ENCODE results near the gene C1QTNF9B. TPM values are rescaled to one million over a fixed set of nuclear protein-coding genes. Genes with fewer than 3 reads are reported as not detected.

Gene C1QTNF9B
- total RNA-seq, 4 donors from 2014 or later, result 1.1 TPM; not detected in 3

GRCh38 chr13:23919006-23919405, 21.7 kb upstream of the C1QTNF9B start:
- Histone ChIP-seq H3K36me3 (no peaks in the 10 kb centered on the region), H3K9me3 (no peaks in the 10 kb centered on the region), H3K27me3 (no peaks in the 10 kb centered on the region), H3K4me3 (no peak overlapping the region), H3K4me1 (no peaks in the 10 kb centered on the region), H3K27ac (no peak overlapping the region)
- 98% methylated on average over 1 of the region's 1 CpG for WGBS
- TF ChIP-seq POLR2A (IDR thresholded peaks at IDR 0.05) (no peak), POLR2AphosphoS5 (IDR thresholded peaks at IDR 0.05) (no peak), EP300 (IDR thresholded peaks at IDR 0.05) (no peak)
- TF ChIP-seq, protein P1, sequence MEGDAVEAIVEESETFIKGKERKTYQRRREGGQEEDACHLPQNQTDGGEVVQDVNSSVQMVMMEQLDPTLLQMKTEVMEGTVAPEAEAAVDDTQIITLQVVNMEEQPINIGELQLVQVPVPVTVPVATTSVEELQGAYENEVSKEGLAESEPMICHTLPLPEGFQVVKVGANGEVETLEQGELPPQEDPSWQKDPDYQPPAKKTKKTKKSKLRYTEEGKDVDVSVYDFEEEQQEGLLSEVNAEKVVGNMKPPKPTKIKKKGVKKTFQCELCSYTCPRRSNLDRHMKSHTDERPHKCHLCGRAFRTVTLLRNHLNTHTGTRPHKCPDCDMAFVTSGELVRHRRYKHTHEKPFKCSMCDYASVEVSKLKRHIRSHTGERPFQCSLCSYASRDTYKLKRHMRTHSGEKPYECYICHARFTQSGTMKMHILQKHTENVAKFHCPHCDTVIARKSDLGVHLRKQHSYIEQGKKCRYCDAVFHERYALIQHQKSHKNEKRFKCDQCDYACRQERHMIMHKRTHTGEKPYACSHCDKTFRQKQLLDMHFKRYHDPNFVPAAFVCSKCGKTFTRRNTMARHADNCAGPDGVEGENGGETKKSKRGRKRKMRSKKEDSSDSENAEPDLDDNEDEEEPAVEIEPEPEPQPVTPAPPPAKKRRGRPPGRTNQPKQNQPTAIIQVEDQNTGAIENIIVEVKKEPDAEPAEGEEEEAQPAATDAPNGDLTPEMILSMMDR (IDR thresholded peaks at IDR 0.05), result no peak
- DNase-seq (ENCODE audit: low spot score in 2 of 2), result no peak

DNA sequence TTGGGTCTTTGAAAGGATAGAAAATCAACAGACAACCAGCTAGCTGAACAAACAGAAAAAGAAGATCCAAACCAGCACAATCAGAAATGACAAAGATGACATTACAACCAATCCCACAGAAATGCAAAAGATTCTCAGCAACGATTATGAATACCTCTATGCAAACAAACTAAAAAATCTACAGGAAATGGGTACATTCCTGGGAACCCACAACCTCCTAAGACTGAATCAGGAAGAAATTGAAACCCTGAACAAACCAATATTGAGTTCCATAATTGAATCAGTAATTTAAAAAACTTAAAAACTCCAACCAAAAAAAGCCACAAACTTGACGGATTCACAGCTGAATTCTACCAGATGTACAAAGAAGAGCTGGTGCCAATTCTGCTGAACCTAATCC, 20.9 kb upstream of the C1QTNF9B start:
- no peak for DNase-seq (ENCODE audit: low spot score in 2 of 2)
- no peak overlapping the region for H3K27ac ChIP-seq
- no peaks in the 10 kb centered on the region for H3K4me1 ChIP-seq
- WGBS, result 58% methylated on average over 2 of the region's 2 CpGs
- H3K9me3 ChIP-seq, result no peaks in the 10 kb centered on the region
- no peaks in the 10 kb centered on the region for H3K27me3 ChIP-seq
- no peak overlapping the region for H3K4me3 ChIP-seq
- no peaks in the 10 kb centered on the region for H3K36me3 ChIP-seq
- no peak for TF ChIP-seq POLR2A (IDR thresholded peaks at IDR 0.05)
- no peak for TF ChIP-seq POLR2AphosphoS5 (IDR thresholded peaks at IDR 0.05)
- TF ChIP-seq, protein P1 (IDR thresholded peaks at IDR 0.05), result no peak
- no peak for TF ChIP-seq EP300 (IDR thresholded peaks at IDR 0.05)

DNA sequence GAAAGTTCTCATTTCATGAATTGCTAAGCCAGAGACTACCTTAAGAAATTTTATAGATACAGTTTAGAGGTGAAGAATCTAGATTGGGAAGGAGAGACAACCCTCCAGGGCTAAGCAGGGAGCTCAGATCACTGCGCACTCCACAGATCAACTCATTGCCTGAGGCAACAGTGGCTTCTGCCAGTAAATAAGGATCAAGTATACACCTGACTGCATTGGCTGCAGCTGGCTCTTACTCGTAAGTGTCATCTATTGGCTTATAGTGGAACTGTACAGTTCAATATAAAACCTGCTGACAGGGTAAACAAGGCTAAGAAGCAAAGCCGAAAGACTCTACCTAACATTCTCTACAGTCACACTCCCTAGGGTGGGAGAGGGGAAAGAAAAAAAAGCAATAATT, 18.0 kb upstream of the C1QTNF9B start:
- Histone ChIP-seq H3K9me3 (no peaks in the 10 kb centered on the region), H3K36me3 (no peaks in the 10 kb centered on the region), H3K4me3 (no peak overlapping the region), H3K27ac (no peak overlapping the region), H3K27me3 (no peaks in the 10 kb centered on the region), H3K4me1 (no peaks in the 10 kb centered on the region)
- TF ChIP-seq, protein P1 (IDR thresholded peaks at IDR 0.05), result no peak
- no peak for TF ChIP-seq EP300 (IDR thresholded peaks at IDR 0.05)
- DNase-seq (ENCODE audit: low spot score in 2 of 2), result no peak
- WGBS, result 73% methylated on average over 3 of the region's 3 CpGs

DNA sequence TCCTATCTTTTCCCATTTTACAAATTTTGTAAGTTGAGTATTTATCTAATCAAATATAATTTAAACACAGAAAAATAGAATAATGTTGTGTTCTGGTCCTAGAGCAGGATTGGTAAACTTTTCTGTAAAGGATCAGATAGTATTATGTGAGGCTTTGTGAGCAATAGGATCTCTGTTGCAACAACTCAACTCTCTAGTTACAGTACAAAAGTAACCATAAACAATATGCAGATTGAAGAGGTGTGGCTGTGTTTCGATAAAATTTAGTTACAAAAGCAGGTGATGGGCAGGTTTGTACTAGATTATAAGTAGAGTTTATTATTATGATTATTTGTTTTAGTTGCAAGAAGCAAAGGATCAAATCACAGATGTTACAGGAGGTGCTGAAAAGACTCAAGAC, 15.2 kb upstream of the C1QTNF9B start:
- DNase-seq (ENCODE audit: low spot score in 2 of 2), result no peak
- Histone ChIP-seq H3K9me3 (no peaks in the 10 kb centered on the region), H3K4me1 (no peaks in the 10 kb centered on the region), H3K27me3 (no peaks in the 10 kb centered on the region), H3K36me3 (no peaks in the 10 kb centered on the region), H3K27ac (no peak overlapping the region), H3K4me3 (no peak overlapping the region)
- 49% methylated on average over 1 of the region's 1 CpG for WGBS
- TF ChIP-seq POLR2AphosphoS5 (IDR thresholded peaks at IDR 0.05) (no peak), EP300 (IDR thresholded peaks at IDR 0.05) (no peak), POLR2A (IDR thresholded peaks at IDR 0.05) (no peak)
- TF ChIP-seq, protein P1 (IDR thresholded peaks at IDR 0.05), result no peak

- Histone ChIP-seq H3K27me3 (no peaks in the 10 kb centered on the region), H3K4me1 (no peaks in the 10 kb centered on the region), H3K36me3 (no peaks in the 10 kb centered on the region), H3K9me3 (no peaks in the 10 kb centered on the region), H3K4me3 (no peak overlapping the region), H3K27ac (no peak overlapping the region)
- DNase-seq (ENCODE audit: low spot score in 2 of 2), result no peak
- TF ChIP-seq EP300 (IDR thresholded peaks at IDR 0.05), result no peak
- no peak for TF ChIP-seq POLR2AphosphoS5 (IDR thresholded peaks at IDR 0.05)
- TF ChIP-seq, protein P1 (IDR thresholded peaks at IDR 0.05), result no peak
- no peak for TF ChIP-seq POLR2A (IDR thresholded peaks at IDR 0.05)
These were observed 12.3 kb upstream of the C1QTNF9B start for GRCh38 chr13:23909606-23910005.

Data from suprapubic skin (tissue), 4 donors.